Mesendoderm (in vitro differentiated cells): ENCODE measurements around the gene VWF.

Source experiments
- DNase-seq: peaks from one replicate; pipeline ENCODE4 v3.0.0; 2013
- H2AK5ac ChIP-seq: 2 replicates; pipeline ENCODE4 v1.6.1; 2013; ENCODE audit warnings: low read length, inconsistent platforms
- H2BK120ac ChIP-seq: 2 replicates; pipeline ENCODE4 v1.6.1; 2013; ENCODE audit warnings: low read depth, mild to moderate bottlenecking, low read length, moderate library complexity, mixed read lengths
- H2BK15ac ChIP-seq: replicated peaks from 2 replicates; pipeline ENCODE4 v1.6.1; 2013; ENCODE audit warnings: low read depth, mild to moderate bottlenecking, moderate library complexity
- H2BK5ac ChIP-seq: 2 replicates; pipeline ENCODE4 v1.6.1; 2013; ENCODE audit warnings: low read length, inconsistent platforms
- H3K18ac ChIP-seq: 2 replicates; pipeline ENCODE4 v1.6.1; 2013; ENCODE audit warnings: mild to moderate bottlenecking, low read length, mixed read lengths
- H3K23ac ChIP-seq: one replicate; pipeline ENCODE4 v1.6.1; 2013; ENCODE audit warnings: low read length
- H3K27ac ChIP-seq: 2 replicates; pipeline ENCODE4 v1.5.1; 2013; ENCODE audit warnings: low read depth, mild to moderate bottlenecking, inconsistent platforms, low read length, moderate library complexity
- H3K27me3 ChIP-seq: 2 replicates; pipeline ENCODE4 v1.6.1; 2013; ENCODE audit warnings: low read length, control low read depth, mild to moderate bottlenecking, inconsistent platforms; ENCODE audit not compliant: insufficient read depth, poor library complexity
- H3K36me3 ChIP-seq: 2 replicates; pipeline ENCODE4 v1.6.1; 2013; ENCODE audit warnings: low read length, inconsistent platforms; ENCODE audit not compliant: control insufficient read depth, insufficient read depth
- H3K4ac ChIP-seq: one replicate; pipeline ENCODE4 v1.6.1; 2013; ENCODE audit warnings: low read depth, mild to moderate bottlenecking, low read length, moderate library complexity
- H3K4me1 ChIP-seq: 2 replicates; pipeline ENCODE4 v1.6.1; 2013; ENCODE audit warnings: low read depth, low read length, inconsistent platforms; ENCODE audit not compliant: control insufficient read depth
- H3K4me2 ChIP-seq: 2 replicates; pipeline ENCODE4 v1.6.1; 2013; ENCODE audit warnings: low read length
- H3K4me3 ChIP-seq: 2 replicates; pipeline ENCODE4 v1.5.1; 2013; ENCODE audit warnings: mild to moderate bottlenecking, low read length
- H3K56ac ChIP-seq: one replicate; pipeline ENCODE4 v1.6.1; 2013; ENCODE audit warnings: low read length
- H3K79me1 ChIP-seq: 2 replicates; pipeline ENCODE4 v1.6.1; 2013; ENCODE audit warnings: low read length, inconsistent platforms
- H3K79me2 ChIP-seq: 2 replicates; pipeline ENCODE4 v1.6.1; 2013; ENCODE audit warnings: mild to moderate bottlenecking, low read length; ENCODE audit not compliant: control insufficient read depth, insufficient read depth
- H3K9ac ChIP-seq: 2 replicates; pipeline ENCODE4 v1.6.1; 2013; ENCODE audit warnings: low read length, inconsistent platforms
- H4K5ac ChIP-seq: one replicate; pipeline ENCODE4 v1.6.1; 2013; ENCODE audit warnings: low read length
- H4K8ac ChIP-seq: one replicate; pipeline ENCODE4 v1.6.1; 2013; ENCODE audit warnings: low read depth, mild to moderate bottlenecking, control low read depth, low read length, moderate library complexity
- WGBS: extraction: QIAGEN DNeasy Blood & Tissue Kit; methylation state at CpG from one replicate; pipeline ENCODE4 v1.1.7; 2013; ENCODE audit warnings: low lambda C conversion rate, missing lambda C conversion rate; ENCODE audit not compliant: insufficient coverage; ENCODE audit errors: extremely low coverage; 5-methylcytosine and 5-hydroxymethylcytosine counted together

The VWF gene

GRCh38 chr12:5956987-5957386, 167.5 kb downstream of the VWF start:
- H2BK15ac ChIP-seq: no peak overlapping the region
- no peak overlapping the region for H3K23ac ChIP-seq
- no peak overlapping the region for H3K9ac ChIP-seq
- WGBS: no CpG with 5 or more reads among the region's 5 CpGs
- H3K79me2 ChIP-seq: no peaks in the 10 kb centered on the region
- H3K56ac ChIP-seq: no peak overlapping the region
- no peak overlapping the region for H4K8ac ChIP-seq
- no peak overlapping the region for H3K4ac ChIP-seq
- H2AK5ac ChIP-seq: no peak overlapping the region
- no peaks in the 10 kb centered on the region for H3K36me3 ChIP-seq
- no peak for DNase-seq
- H4K5ac ChIP-seq: no peak overlapping the region
- H3K4me3 ChIP-seq: no peak overlapping the region
- no peak overlapping the region for H2BK120ac ChIP-seq
- H3K27ac ChIP-seq: no peak overlapping the region
- H3K4me1 ChIP-seq: no peaks in the 10 kb centered on the region
- H3K27me3 ChIP-seq: no peaks in the 10 kb centered on the region
- no peaks in the 10 kb centered on the region for H3K79me1 ChIP-seq
- H3K4me2 ChIP-seq: no peak overlapping the region
- H2BK5ac ChIP-seq: no peak overlapping the region
- no peak overlapping the region for H3K18ac ChIP-seq

- H3K23ac ChIP-seq: no peak overlapping the region
- H2BK15ac ChIP-seq: no peak overlapping the region
- no peak overlapping the region for H2BK120ac ChIP-seq
- H3K36me3 ChIP-seq: no peaks in the 10 kb centered on the region
- H4K8ac ChIP-seq: no peak overlapping the region
- no peak overlapping the region for H3K4me2 ChIP-seq
- H3K79me1 ChIP-seq: no peaks in the 10 kb centered on the region
- DNase-seq: no peak
- H4K5ac ChIP-seq: no peak overlapping the region
- no peak overlapping the region for H3K4ac ChIP-seq
- H3K18ac ChIP-seq: no peak overlapping the region
- no CpG with 5 or more reads among the region's 3 CpGs for WGBS
- no peaks in the 10 kb centered on the region for H3K27me3 ChIP-seq
- no peak overlapping the region for H3K4me3 ChIP-seq
- H3K27ac ChIP-seq: no peak overlapping the region
- H3K4me1 ChIP-seq: no peaks in the 10 kb centered on the region
- H2BK5ac ChIP-seq: no peak overlapping the region
- H3K56ac ChIP-seq: no peak overlapping the region
- H3K9ac ChIP-seq: no peak overlapping the region
- no peaks in the 10 kb centered on the region for H3K79me2 ChIP-seq
- no peak overlapping the region for H2AK5ac ChIP-seq
These were observed 169.8 kb downstream of the VWF start for GRCh38 chr12:5954661-5955060.

GRCh38 chr12:5953835-5954586, 170.5 kb downstream of the VWF start:
- no peak overlapping the region for H4K8ac ChIP-seq
- no peak overlapping the region for H2AK5ac ChIP-seq
- no peak overlapping the region for H3K4me2 ChIP-seq
- no peak overlapping the region for H3K18ac ChIP-seq
- no peak overlapping the region for H4K5ac ChIP-seq
- H3K4ac ChIP-seq: no peak overlapping the region
- H3K4me3 ChIP-seq: no peak overlapping the region
- H3K79me2 ChIP-seq: no peaks in the 10 kb centered on the region
- no peak for DNase-seq
- H3K23ac ChIP-seq: no peak overlapping the region
- no peak overlapping the region for H2BK5ac ChIP-seq
- H2BK15ac ChIP-seq: no peak overlapping the region
- no peak overlapping the region for H3K9ac ChIP-seq
- no peaks in the 10 kb centered on the region for H3K4me1 ChIP-seq
- H3K56ac ChIP-seq: no peak overlapping the region
- no CpG with 5 or more reads among the region's 5 CpGs for WGBS
- no peaks in the 10 kb centered on the region for H3K36me3 ChIP-seq
- H2BK120ac ChIP-seq: no peak overlapping the region
- H3K27ac ChIP-seq: no peak overlapping the region
- no peaks in the 10 kb centered on the region for H3K27me3 ChIP-seq
- H3K79me1 ChIP-seq: no peaks in the 10 kb centered on the region

- no CpG with 5 or more reads among the region's 3 CpGs for WGBS
- H3K36me3 ChIP-seq: no peaks in the 10 kb centered on the region
- H3K27me3 ChIP-seq: no peaks in the 10 kb centered on the region
These were observed 172.4 kb downstream of the VWF start for GRCh38 chr12:5952031-5952430.

GRCh38 chr12:5948696-5949095, 175.8 kb downstream of the VWF start:
- Histone ChIP-seq H3K18ac (no peak overlapping the region), H3K56ac (no peak overlapping the region), H3K27ac (no peak overlapping the region), H3K4me1 (no peaks in the 10 kb centered on the region), H3K4me2 (no peak overlapping the region), H3K36me3 (no peaks in the 10 kb centered on the region), H3K79me1 (no peaks in the 10 kb centered on the region), H2BK5ac (no peak overlapping the region), H4K8ac (no peak overlapping the region), H2AK5ac (no peak overlapping the region), H3K4me3 (no peak overlapping the region), H2BK120ac (no peak overlapping the region), H3K79me2 (no peaks in the 10 kb centered on the region), H3K27me3 (peaks cover 2% of the 10 kb centered on the region), H4K5ac (no peak overlapping the region), H3K4ac (no peak overlapping the region), H3K9ac (no peak overlapping the region), H2BK15ac (no peak overlapping the region), H3K23ac (no peak overlapping the region)
- WGBS: no CpG with 5 or more reads among the region's 3 CpGs
- DNase-seq: no peak

More at GRCh38 chr12:5952031-5952430, 172.4 kb downstream of the VWF start:
- Histone ChIP-seq H3K79me2 (no peaks in the 10 kb centered on the region), H3K56ac (no peak overlapping the region), H3K18ac (no peak overlapping the region), H3K4me1 (no peaks in the 10 kb centered on the region), H2BK15ac (no peak overlapping the region), H3K4me2 (no peak overlapping the region), H2BK120ac (no peak overlapping the region), H3K4ac (no peak overlapping the region), H3K23ac (no peak overlapping the region), H4K5ac (no peak overlapping the region), H3K4me3 (no peak overlapping the region), H3K27ac (no peak overlapping the region), H2AK5ac (no peak overlapping the region), H3K79me1 (no peaks in the 10 kb centered on the region), H4K8ac (no peak overlapping the region), H2BK5ac (no peak overlapping the region), H3K9ac (no peak overlapping the region)
- DNase-seq: no peak

- no peak for DNase-seq
- H2BK15ac ChIP-seq: no peak overlapping the region
- H3K4me3 ChIP-seq: no peak overlapping the region
- no peak overlapping the region for H3K4me2 ChIP-seq
- H3K4ac ChIP-seq: no peak overlapping the region
- peaks cover 2% of the 10 kb centered on the region for H3K27me3 ChIP-seq
- no peaks in the 10 kb centered on the region for H3K4me1 ChIP-seq
- no CpG with 5 or more reads among the region's 1 CpG for WGBS
- H4K8ac ChIP-seq: no peak overlapping the region
- H2BK5ac ChIP-seq: no peak overlapping the region
- no peak overlapping the region for H2BK120ac ChIP-seq
- H3K23ac ChIP-seq: no peak overlapping the region
- H3K36me3 ChIP-seq: no peaks in the 10 kb centered on the region
- H3K9ac ChIP-seq: no peak overlapping the region
- H3K56ac ChIP-seq: no peak overlapping the region
- no peaks in the 10 kb centered on the region for H3K79me1 ChIP-seq
- no peak overlapping the region for H3K27ac ChIP-seq
- H2AK5ac ChIP-seq: no peak overlapping the region
- no peaks in the 10 kb centered on the region for H3K79me2 ChIP-seq
- no peak overlapping the region for H4K5ac ChIP-seq
- no peak overlapping the region for H3K18ac ChIP-seq
These were observed 177.5 kb downstream of the VWF start for GRCh38 chr12:5947006-5947405.
